ENCODE data around the gene NCOA6. TPM values are rescaled to one million over a fixed set of nuclear protein-coding genes. Genes with fewer than 3 reads are reported as not detected.

Gene NCOA6
- total RNA-seq, 2 experiments from 2014 or later: 8.8 to 24.4 TPM

GRCh38 chr20:34713194-34713943 lies 112.1 kb downstream of the NCOA6 start:
- intact Hi-C loops (cut with micrococcal nuclease; ENCODE audit: unreplicated experiment): no loop called here
- Histone ChIP-seq H3K4me2 (ENCODE audit: low read length) (no peak overlapping the region), H2AFZ (ENCODE audit: low read length) (no peak overlapping the region), H3K79me2 (ENCODE audit: insufficient read depth, low read depth, low read length) (no peaks in the 10 kb centered on the region), H3K9me3 (ENCODE audit: low read length) (no peaks in the 10 kb centered on the region), H3K4me3 (ENCODE audit: low read depth, low read length, poor library complexity, severe bottlenecking) (no peak overlapping the region), H3K36me3 (ENCODE audit: insufficient read depth, low read length) (0 out of 2 replicates have a peak, but pooled peaks cover 7% of the 10 kb centered on the region), H3K4me1 (ENCODE audit: insufficient read depth, low read length, poor library complexity, severe bottlenecking) (peaks cover 6% of the 10 kb centered on the region), H3K27ac (ENCODE audit: low read depth, low read length, poor library complexity, severe bottlenecking) (no peak overlapping the region), H3K9me2 (ENCODE audit: insufficient read depth, low read length) (no peaks in the 10 kb centered on the region), H4K20me1 (ENCODE audit: insufficient read depth, low read length) (no peaks in the 10 kb centered on the region)
- DNase-seq (ENCODE audit: low spot score): no peak
- TF ChIP-seq EZH2phosphoT487 (IDR thresholded peaks at IDR 0.05; ENCODE audit: borderline replicate concordance, low read depth, low read length) (no peak), CTCF (conservative IDR thresholded peaks at IDR 0.05; ENCODE audit: low read length) (no peak)
- no TSS peak for BruUV-seq (replicated peaks)
- ChIA-PET POLR2A (interaction anchor here (0.6 to 1.5 kb wide), 2 partner anchors 44 to 111 kb away, joined by 3 to 4 read pairs; no protein-coding TSS in a partner anchor), CTCF (ENCODE audit: unreplicated experiment) (no interaction called here)

- Histone ChIP-seq H3K4me2 (ENCODE audit: low read length) (no peak overlapping the region), H4K20me1 (ENCODE audit: insufficient read depth, low read length) (no peaks in the 10 kb centered on the region), H3K79me2 (ENCODE audit: insufficient read depth, low read depth, low read length) (no peaks in the 10 kb centered on the region), H3K4me1 (ENCODE audit: insufficient read depth, low read length, poor library complexity, severe bottlenecking) (peaks cover 6% of the 10 kb centered on the region), H2AFZ (ENCODE audit: low read length) (no peak overlapping the region), H3K27ac (ENCODE audit: low read depth, low read length, poor library complexity, severe bottlenecking) (no peak overlapping the region), H3K36me3 (ENCODE audit: insufficient read depth, low read length) (0 out of 2 replicates have a peak, but pooled peaks cover 4% of the 10 kb centered on the region), H3K9me2 (ENCODE audit: insufficient read depth, low read length) (no peaks in the 10 kb centered on the region), H3K4me3 (ENCODE audit: low read depth, low read length, poor library complexity, severe bottlenecking) (no peak overlapping the region), H3K9me3 (ENCODE audit: low read length) (no peaks in the 10 kb centered on the region)
- BruUV-seq (replicated peaks): TSS peak; percentile 59
- CTCF ChIA-PET (ENCODE audit: unreplicated experiment): no interaction called here
- POLR2A ChIA-PET: interaction anchor here (1.5 kb wide), 1 partner anchor 43 kb away, joined by 4 read pairs; no protein-coding TSS in a partner anchor
- intact Hi-C loops (cut with micrococcal nuclease; ENCODE audit: unreplicated experiment): no loop called here
- TF ChIP-seq EZH2phosphoT487 (IDR thresholded peaks at IDR 0.05; ENCODE audit: borderline replicate concordance, low read depth, low read length): no peak
- TF ChIP-seq CTCF (conservative IDR thresholded peaks at IDR 0.05; ENCODE audit: low read length): no peak
- no peak for DNase-seq (ENCODE audit: low spot score)
These were observed 112.8 kb downstream of the NCOA6 start for GRCh38 chr20:34712525-34713192.

Data from OCI-LY7 (cell line).